ENCODE data around the gene CASP8AP2.
"Not testable (repeated sequence)": the region's sequence is repeated elsewhere in the genome, so short reads cannot be mapped to it uniquely, and the experiment has no call there.

Gene CASP8AP2

GRCh38 chr6:89895276-89895874 lies 65.7 kb downstream of the CASP8AP2 start:
- TF ChIP-seq, protein P1, sequence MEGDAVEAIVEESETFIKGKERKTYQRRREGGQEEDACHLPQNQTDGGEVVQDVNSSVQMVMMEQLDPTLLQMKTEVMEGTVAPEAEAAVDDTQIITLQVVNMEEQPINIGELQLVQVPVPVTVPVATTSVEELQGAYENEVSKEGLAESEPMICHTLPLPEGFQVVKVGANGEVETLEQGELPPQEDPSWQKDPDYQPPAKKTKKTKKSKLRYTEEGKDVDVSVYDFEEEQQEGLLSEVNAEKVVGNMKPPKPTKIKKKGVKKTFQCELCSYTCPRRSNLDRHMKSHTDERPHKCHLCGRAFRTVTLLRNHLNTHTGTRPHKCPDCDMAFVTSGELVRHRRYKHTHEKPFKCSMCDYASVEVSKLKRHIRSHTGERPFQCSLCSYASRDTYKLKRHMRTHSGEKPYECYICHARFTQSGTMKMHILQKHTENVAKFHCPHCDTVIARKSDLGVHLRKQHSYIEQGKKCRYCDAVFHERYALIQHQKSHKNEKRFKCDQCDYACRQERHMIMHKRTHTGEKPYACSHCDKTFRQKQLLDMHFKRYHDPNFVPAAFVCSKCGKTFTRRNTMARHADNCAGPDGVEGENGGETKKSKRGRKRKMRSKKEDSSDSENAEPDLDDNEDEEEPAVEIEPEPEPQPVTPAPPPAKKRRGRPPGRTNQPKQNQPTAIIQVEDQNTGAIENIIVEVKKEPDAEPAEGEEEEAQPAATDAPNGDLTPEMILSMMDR (IDR thresholded peaks at IDR 0.05) = no peak
- Mint-ChIP-seq H3K27me3 (ENCODE audit: low read depth, poor library complexity) (peaks cover 27% of the 10 kb centered on the region), H3K4me3 (no peak overlapping the region), H3K36me3 (ENCODE audit: low read depth) (no peaks in the 10 kb centered on the region), H3K4me1 (peaks cover 11% of the 10 kb centered on the region), H3K27ac (no peak overlapping the region), H3K9me3 (no peaks in the 10 kb centered on the region)
- peak; percentile 77 for DNase-seq

- H3K9me3 Mint-ChIP-seq; H3K36me3 Mint-ChIP-seq (ENCODE audit: low read depth); H3K4me3 Mint-ChIP-seq; DNase-seq; H3K27ac Mint-ChIP-seq; H3K4me1 Mint-ChIP-seq: not testable (repeated sequence)
- peaks cover 17% of the 10 kb centered on the region for H3K27me3 Mint-ChIP-seq (ENCODE audit: low read depth, poor library complexity)
Observed at GRCh38 chr6:89910001-89910901, 80.6 kb downstream of the CASP8AP2 start.

DNA sequence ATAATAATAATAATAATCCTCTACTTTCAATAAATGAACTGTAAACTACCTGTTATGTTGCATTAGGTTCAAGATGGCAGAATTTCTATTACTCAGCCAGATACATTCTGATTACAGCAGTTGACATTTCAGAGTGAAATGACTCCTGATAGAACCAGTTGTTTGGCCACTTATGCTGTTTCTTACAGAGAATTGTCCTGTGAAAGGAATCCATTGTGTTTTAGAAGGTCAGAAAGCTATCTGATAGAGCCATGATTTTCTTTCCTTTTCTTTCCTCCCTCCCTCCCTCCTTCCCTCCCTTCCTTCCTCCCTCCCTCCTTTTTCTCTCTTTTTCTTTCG lies 81.2 kb downstream of the CASP8AP2 start:
- Mint-ChIP-seq H3K9me3 (peaks cover 15% of the 10 kb centered on the region), H3K36me3 (ENCODE audit: low read depth) (no peaks in the 10 kb centered on the region), H3K4me1 (peaks cover 5% of the 10 kb centered on the region), H3K27me3 (ENCODE audit: low read depth, poor library complexity) (peaks cover 17% of the 10 kb centered on the region), H3K27ac (no peak overlapping the region), H3K4me3 (no peak overlapping the region)
- TF ChIP-seq, protein P1 (IDR thresholded peaks at IDR 0.05) = no peak
- DNase-seq = no peak

DNA sequence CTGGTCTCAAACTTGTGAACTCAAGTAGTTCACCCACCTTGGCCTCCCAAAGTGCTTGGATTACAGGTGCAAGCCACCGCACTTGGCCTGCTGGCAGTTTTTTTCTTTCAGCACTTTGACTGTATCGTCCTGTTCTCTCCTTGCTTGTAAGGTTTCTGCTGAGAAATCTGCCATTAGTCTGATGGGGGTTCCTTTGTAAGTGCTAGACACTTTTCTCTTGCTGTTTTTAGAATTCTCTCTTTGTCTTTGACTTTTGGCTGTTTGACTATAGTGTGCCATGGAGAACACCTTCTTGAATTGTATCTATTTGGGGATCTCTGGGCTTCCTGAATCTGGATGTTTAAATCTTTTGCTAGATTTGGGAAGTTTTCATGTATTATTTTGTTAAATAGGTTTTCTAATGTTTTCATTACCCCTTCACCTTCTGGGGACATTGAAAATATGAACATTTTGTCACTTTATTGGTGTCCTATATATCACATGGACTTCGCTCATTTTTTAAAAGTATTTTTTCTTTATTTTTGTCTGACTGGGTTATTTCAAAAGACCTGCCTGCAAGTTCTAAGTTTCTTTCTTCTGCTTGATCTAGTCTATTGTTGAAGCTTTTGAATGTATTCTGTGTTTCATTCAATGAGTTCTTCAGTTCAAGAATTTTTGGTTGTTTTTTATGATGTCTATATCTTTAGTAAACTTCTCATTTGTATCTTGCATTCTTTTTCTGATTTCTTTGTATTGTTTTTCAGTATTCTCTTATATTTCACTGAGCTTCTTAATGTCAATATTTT lies 86.6 kb downstream of the CASP8AP2 start:
- DNase-seq = no peak
- Mint-ChIP-seq H3K27ac (no peak overlapping the region), H3K4me1 (no peaks in the 10 kb centered on the region), H3K36me3 (ENCODE audit: low read depth) (peaks cover 9% of the 10 kb centered on the region), H3K27me3 (ENCODE audit: low read depth, poor library complexity) (peaks cover 6% of the 10 kb centered on the region), H3K4me3 (no peak overlapping the region), H3K9me3 (peaks cover 24% of the 10 kb centered on the region)
- TF ChIP-seq, protein P1 (IDR thresholded peaks at IDR 0.05) = no peak

DNA sequence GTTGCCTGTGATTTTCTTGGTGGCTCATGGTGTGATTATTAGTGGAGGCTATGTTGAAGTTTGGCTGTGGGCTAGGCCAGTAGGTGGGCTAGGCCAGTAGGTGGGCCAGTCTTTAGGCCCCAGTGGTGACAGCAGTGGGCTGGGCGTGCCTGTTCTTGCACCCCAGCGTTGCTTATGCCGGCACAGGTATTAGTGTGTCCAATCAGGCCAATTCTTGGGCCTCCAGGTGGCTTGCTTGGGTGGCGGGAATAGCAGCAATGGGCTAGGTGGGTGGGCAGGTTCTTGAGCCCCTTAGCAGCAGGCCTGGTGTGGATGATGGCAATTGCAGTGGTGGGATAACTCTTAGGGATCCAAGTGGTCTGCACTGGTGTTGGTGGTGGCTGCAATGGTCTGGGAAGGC lies 87.5 kb downstream of the CASP8AP2 start:
- peaks cover 24% of the 10 kb centered on the region for H3K9me3 Mint-ChIP-seq
- no peaks in the 10 kb centered on the region for H3K4me1 Mint-ChIP-seq
- H3K36me3 Mint-ChIP-seq (ENCODE audit: low read depth) = peaks cover 9% of the 10 kb centered on the region
- TF ChIP-seq, protein P1 (IDR thresholded peaks at IDR 0.05) = no peak
- DNase-seq = no peak
- peaks cover 3% of the 10 kb centered on the region for H3K27me3 Mint-ChIP-seq (ENCODE audit: low read depth, poor library complexity)
- H3K4me3 Mint-ChIP-seq = no peak overlapping the region
- H3K27ac Mint-ChIP-seq = no peak overlapping the region

GRCh38 chr6:89917801-89918366 lies 88.2 kb downstream of the CASP8AP2 start:
- H3K27ac Mint-ChIP-seq = no peak overlapping the region
- peaks cover 9% of the 10 kb centered on the region for H3K36me3 Mint-ChIP-seq (ENCODE audit: low read depth)
- no peak for DNase-seq
- H3K4me1 Mint-ChIP-seq = no peaks in the 10 kb centered on the region
- H3K27me3 Mint-ChIP-seq (ENCODE audit: low read depth, poor library complexity) = peaks cover 3% of the 10 kb centered on the region
- H3K9me3 Mint-ChIP-seq = peaks cover 24% of the 10 kb centered on the region
- TF ChIP-seq, protein P1 (IDR thresholded peaks at IDR 0.05) = no peak
- no peak overlapping the region for H3K4me3 Mint-ChIP-seq

Data from nephron progenitor cell (in vitro differentiated cells).